GM13976 (cell line): Measurements from ENCODE around the gene HAPLN1.

Experiments
- DNase-seq: peaks from one replicate; pipeline ENCODE4 v3.0.0; 2012; ENCODE audit warnings: low spot score
- in situ Hi-C: fragments of 300-500 bp; cut with MboI; formaldehyde crosslinking; loops from one replicate; pipeline ENCODE4 v1.12.0; 2022; ENCODE audit warnings: low sequenced_read_pairs, mixed read lengths, inconsistent platforms; ENCODE audit not compliant: unreplicated experiment
- TF ChIP-seq, protein P1 (sequence below): IDR thresholded peaks from 2 replicates; pipeline ENCODE4 v1.5.1; 2012; ENCODE audit warnings: borderline replicate concordance, mild to moderate bottlenecking; ENCODE audit not compliant: insufficient read depth; ENCODE audit errors: extremely low read depth, missing control alignments, control extremely low read depth

HAPLN1 gene

DNA sequence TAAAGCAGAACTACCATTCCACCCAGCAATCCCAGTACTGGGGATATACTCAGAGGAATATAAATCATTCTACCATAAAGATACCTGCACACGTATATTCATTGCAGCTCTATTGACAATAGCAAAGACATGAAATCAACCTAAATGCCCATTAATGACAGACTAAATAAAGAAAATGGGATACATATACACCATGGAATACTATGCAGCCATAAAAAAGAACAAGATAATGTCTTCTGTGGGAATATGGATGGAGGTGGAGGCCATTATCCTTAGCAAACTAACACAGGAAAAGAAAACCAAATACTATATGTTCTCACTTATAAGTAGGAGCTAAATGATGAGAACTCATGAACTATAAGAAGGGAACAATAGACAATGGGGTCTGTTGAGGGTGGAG lies 12.5 kb downstream of the HAPLN1 start:
- DNase-seq: no peak
- TF ChIP-seq, protein P1, sequence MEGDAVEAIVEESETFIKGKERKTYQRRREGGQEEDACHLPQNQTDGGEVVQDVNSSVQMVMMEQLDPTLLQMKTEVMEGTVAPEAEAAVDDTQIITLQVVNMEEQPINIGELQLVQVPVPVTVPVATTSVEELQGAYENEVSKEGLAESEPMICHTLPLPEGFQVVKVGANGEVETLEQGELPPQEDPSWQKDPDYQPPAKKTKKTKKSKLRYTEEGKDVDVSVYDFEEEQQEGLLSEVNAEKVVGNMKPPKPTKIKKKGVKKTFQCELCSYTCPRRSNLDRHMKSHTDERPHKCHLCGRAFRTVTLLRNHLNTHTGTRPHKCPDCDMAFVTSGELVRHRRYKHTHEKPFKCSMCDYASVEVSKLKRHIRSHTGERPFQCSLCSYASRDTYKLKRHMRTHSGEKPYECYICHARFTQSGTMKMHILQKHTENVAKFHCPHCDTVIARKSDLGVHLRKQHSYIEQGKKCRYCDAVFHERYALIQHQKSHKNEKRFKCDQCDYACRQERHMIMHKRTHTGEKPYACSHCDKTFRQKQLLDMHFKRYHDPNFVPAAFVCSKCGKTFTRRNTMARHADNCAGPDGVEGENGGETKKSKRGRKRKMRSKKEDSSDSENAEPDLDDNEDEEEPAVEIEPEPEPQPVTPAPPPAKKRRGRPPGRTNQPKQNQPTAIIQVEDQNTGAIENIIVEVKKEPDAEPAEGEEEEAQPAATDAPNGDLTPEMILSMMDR: no peak
- in situ Hi-C loops: loop anchor here (25.0 kb wide), 1 partner anchor 554 kb away; no protein-coding TSS in a partner anchor

GRCh38 chr5:83703059-83703458 lies 17.6 kb downstream of the HAPLN1 start:
- in situ Hi-C loops: loop anchor here (25.0 kb wide), 1 partner anchor 559 kb away; no protein-coding TSS in a partner anchor
- TF ChIP-seq, protein P1: no peak
- no peak for DNase-seq

DNA sequence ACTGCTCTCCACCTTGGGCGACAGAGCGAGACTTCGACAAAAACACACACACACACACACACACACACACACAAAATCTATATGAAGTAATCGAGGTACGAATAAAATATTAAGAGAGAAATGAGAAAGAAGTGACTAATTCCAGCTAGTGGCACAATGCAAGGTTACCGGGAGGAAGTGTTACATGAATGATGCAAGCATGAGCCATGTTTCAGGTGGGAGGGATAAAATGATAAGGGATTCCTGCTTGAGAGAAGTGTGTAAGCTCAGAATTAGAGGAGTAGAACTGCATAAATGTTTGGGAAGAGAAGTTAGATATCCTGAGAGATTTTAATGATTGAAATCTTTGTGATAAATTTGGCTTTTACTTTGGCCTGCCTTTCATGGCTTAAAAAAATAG lies 18.8 kb downstream of the HAPLN1 start:
- DNase-seq: no peak
- TF ChIP-seq, protein P1: no peak
- in situ Hi-C loops: loop anchor here (25.0 kb wide), 1 partner anchor 560 kb away; no protein-coding TSS in a partner anchor

- no peak for DNase-seq
- TF ChIP-seq, protein P1: no peak
- in situ Hi-C loops: no loop called here
These were observed 30.8 kb downstream of the HAPLN1 start for GRCh38 chr5:83689881-83690280.

DNA sequence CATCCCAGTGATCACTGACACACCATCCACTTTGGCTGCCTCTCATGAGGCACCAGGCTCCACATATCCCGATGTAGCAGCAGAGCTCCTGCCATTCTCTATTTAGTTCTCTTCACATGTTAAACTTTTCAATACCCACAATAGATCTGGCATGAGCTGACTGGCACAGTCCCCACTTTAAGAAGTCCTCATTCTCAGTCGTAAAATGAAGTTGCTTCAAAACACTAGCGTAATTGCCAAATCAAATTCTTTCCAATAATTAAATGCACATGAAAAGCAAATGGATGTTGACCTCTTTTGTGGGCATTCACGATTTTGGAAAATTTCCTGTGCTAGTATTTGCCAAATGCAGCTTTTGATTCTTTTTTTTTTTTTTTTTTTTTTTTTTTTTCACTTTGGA lies 32.4 kb downstream of the HAPLN1 start:
- TF ChIP-seq, protein P1: no peak
- in situ Hi-C loops: no loop called here
- DNase-seq: no peak

- in situ Hi-C loops: no loop called here
- TF ChIP-seq, protein P1: no peak
- DNase-seq: no peak
These were observed 33.5 kb downstream of the HAPLN1 start for GRCh38 chr5:83687124-83687619.
